Measurements from ENCODE around the gene IGLL1. TPM values are rescaled to one million over a fixed set of nuclear protein-coding genes. Genes with fewer than 3 reads are reported as not detected.

Gene IGLL1
- total RNA-seq, 1 donor from 2014 or later, result not detected

- no peak overlapping the region for H3K27ac Mint-ChIP-seq (ENCODE audit: unreplicated experiment)
- H3K27ac ChIP-seq (ENCODE audit: low read depth, low read length), result no peak overlapping the region
- H3K27me3 ChIP-seq (ENCODE audit: insufficient read depth, low read length), result peaks cover 6% of the 10 kb centered on the region
- no peak overlapping the region for H3K4me3 Mint-ChIP-seq (ENCODE audit: unreplicated experiment)
- no peaks in the 10 kb centered on the region for H3K4me1 ChIP-seq (ENCODE audit: insufficient read depth, low read length)
- no peak for FAIRE-seq
- H3K79me2 ChIP-seq (ENCODE audit: insufficient read depth, low read length), result no peaks in the 10 kb centered on the region
- DNase-seq (ENCODE audit: low read depth), result no peak
- no peaks in the 10 kb centered on the region for H4K20me1 ChIP-seq (ENCODE audit: insufficient read depth, low read length)
- no peak overlapping the region for H3K4me2 ChIP-seq (ENCODE audit: low read length)
- H3K36me3 Mint-ChIP-seq (ENCODE audit: low read depth, unreplicated experiment), result peaks cover 3% of the 10 kb centered on the region
- H3K4me1 Mint-ChIP-seq (ENCODE audit: low read depth, unreplicated experiment), result no peaks in the 10 kb centered on the region
- H2AFZ ChIP-seq (ENCODE audit: low read depth, low read length), result no peak overlapping the region
- H3K36me3 ChIP-seq (ENCODE audit: insufficient read depth, low read length), result no peaks in the 10 kb centered on the region
- H3K27me3 Mint-ChIP-seq (ENCODE audit: low read depth, unreplicated experiment), result peaks cover 41% of the 10 kb centered on the region
- no peak overlapping the region for H3K4me3 ChIP-seq (ENCODE audit: insufficient read depth, low read depth, low read length)
- H3K9me3 ChIP-seq (ENCODE audit: insufficient read depth, low read depth, low read length), result no peaks in the 10 kb centered on the region
- TF ChIP-seq EZH2 (IDR thresholded peaks at IDR 0.05; ENCODE audit: insufficient read depth, low read length), result no peak
- TF ChIP-seq CTCF (IDR thresholded peaks at IDR 0.05; ENCODE audit: insufficient read depth, low read depth, low read length), result no peak
- H3K9ac ChIP-seq (ENCODE audit: low read length), result no peak overlapping the region
- peaks cover 3% of the 10 kb centered on the region for H3K9me3 Mint-ChIP-seq (ENCODE audit: unreplicated experiment)
These were observed 810 bp downstream of the IGLL1 start for GRCh38 chr22:23579280-23579679.

GRCh38 chr22:23578306-23578705 is 1.8 kb downstream of the IGLL1 start:
- peaks cover 3% of the 10 kb centered on the region for H3K9me3 Mint-ChIP-seq (ENCODE audit: unreplicated experiment)
- H3K27me3 Mint-ChIP-seq (ENCODE audit: low read depth, unreplicated experiment), result peaks cover 41% of the 10 kb centered on the region
- Histone ChIP-seq H3K4me1 (ENCODE audit: insufficient read depth, low read length) (no peaks in the 10 kb centered on the region), H2AFZ (ENCODE audit: low read depth, low read length) (no peak overlapping the region), H3K4me2 (ENCODE audit: low read length) (no peak overlapping the region), H3K27ac (ENCODE audit: low read depth, low read length) (no peak overlapping the region), H3K9me3 (ENCODE audit: insufficient read depth, low read depth, low read length) (no peaks in the 10 kb centered on the region), H3K27me3 (ENCODE audit: insufficient read depth, low read length) (peaks cover 4% of the 10 kb centered on the region), H4K20me1 (ENCODE audit: insufficient read depth, low read length) (no peaks in the 10 kb centered on the region), H3K9ac (ENCODE audit: low read length) (no peak overlapping the region), H3K36me3 (ENCODE audit: insufficient read depth, low read length) (no peaks in the 10 kb centered on the region), H3K79me2 (ENCODE audit: insufficient read depth, low read length) (no peaks in the 10 kb centered on the region), H3K4me3 (ENCODE audit: insufficient read depth, low read depth, low read length) (no peak overlapping the region)
- DNase-seq (ENCODE audit: low read depth), result no peak
- H3K4me3 Mint-ChIP-seq (ENCODE audit: unreplicated experiment), result no peak overlapping the region
- H3K27ac Mint-ChIP-seq (ENCODE audit: unreplicated experiment), result no peak overlapping the region
- no peak for TF ChIP-seq CTCF (IDR thresholded peaks at IDR 0.05; ENCODE audit: insufficient read depth, low read depth, low read length)
- no peak for TF ChIP-seq EZH2 (IDR thresholded peaks at IDR 0.05; ENCODE audit: insufficient read depth, low read length)
- no peak for FAIRE-seq
- H3K4me1 Mint-ChIP-seq (ENCODE audit: low read depth, unreplicated experiment), result no peaks in the 10 kb centered on the region
- H3K36me3 Mint-ChIP-seq (ENCODE audit: low read depth, unreplicated experiment), result peaks cover 2% of the 10 kb centered on the region

DNA sequence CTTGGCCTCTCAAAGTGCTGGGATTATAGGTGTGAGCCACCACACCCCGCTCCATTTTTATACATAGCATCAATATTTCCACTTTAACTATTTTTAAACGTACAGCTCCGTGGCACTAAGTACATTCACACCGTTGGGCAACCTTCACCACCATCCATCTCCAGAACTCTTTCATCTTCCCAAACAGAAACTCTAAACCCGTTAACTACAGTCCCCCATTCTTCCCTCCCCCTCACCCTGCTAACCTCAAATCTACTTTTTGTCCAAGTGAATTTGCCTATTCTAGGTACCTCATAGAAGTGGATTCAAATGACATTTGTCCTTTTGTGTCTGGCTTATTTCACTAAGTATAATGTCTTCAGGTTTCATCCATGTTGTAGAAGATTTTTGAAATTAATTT is 3.4 kb downstream of the IGLL1 start:
- Histone ChIP-seq H3K4me2 (ENCODE audit: low read length) (no peak overlapping the region), H2AFZ (ENCODE audit: low read depth, low read length) (no peak overlapping the region), H3K9me3 (ENCODE audit: insufficient read depth, low read depth, low read length) (no peaks in the 10 kb centered on the region), H3K79me2 (ENCODE audit: insufficient read depth, low read length) (no peaks in the 10 kb centered on the region), H3K4me3 (ENCODE audit: insufficient read depth, low read depth, low read length) (no peak overlapping the region), H4K20me1 (ENCODE audit: insufficient read depth, low read length) (no peaks in the 10 kb centered on the region), H3K27me3 (ENCODE audit: insufficient read depth, low read length) (no peaks in the 10 kb centered on the region), H3K9ac (ENCODE audit: low read length) (no peak overlapping the region), H3K36me3 (ENCODE audit: insufficient read depth, low read length) (no peaks in the 10 kb centered on the region), H3K27ac (ENCODE audit: low read depth, low read length) (no peak overlapping the region), H3K4me1 (ENCODE audit: insufficient read depth, low read length) (no peaks in the 10 kb centered on the region)
- H3K4me1 Mint-ChIP-seq (ENCODE audit: low read depth, unreplicated experiment), result no peaks in the 10 kb centered on the region
- TF ChIP-seq CTCF (IDR thresholded peaks at IDR 0.05; ENCODE audit: insufficient read depth, low read depth, low read length) (no peak), EZH2 (IDR thresholded peaks at IDR 0.05; ENCODE audit: insufficient read depth, low read length) (no peak)
- H3K27ac Mint-ChIP-seq (ENCODE audit: unreplicated experiment), result no peak overlapping the region
- H3K27me3 Mint-ChIP-seq (ENCODE audit: low read depth, unreplicated experiment), result peaks cover 50% of the 10 kb centered on the region
- no peak for FAIRE-seq
- H3K36me3 Mint-ChIP-seq (ENCODE audit: low read depth, unreplicated experiment), result peaks cover 3% of the 10 kb centered on the region
- no peak overlapping the region for H3K4me3 Mint-ChIP-seq (ENCODE audit: unreplicated experiment)
- no peak for DNase-seq (ENCODE audit: low read depth)
- H3K9me3 Mint-ChIP-seq (ENCODE audit: unreplicated experiment), result peaks cover 10% of the 10 kb centered on the region
